ENCODE results near the gene UBE2C.
A peak's percentile ranks its signal among the peaks of the same experiment; 100 is the strongest.
"Not testable (repeated sequence)": the region's sequence is repeated elsewhere in the genome, so short reads cannot be mapped to it uniquely, and the experiment has no call there.

The UBE2C gene

DNA sequence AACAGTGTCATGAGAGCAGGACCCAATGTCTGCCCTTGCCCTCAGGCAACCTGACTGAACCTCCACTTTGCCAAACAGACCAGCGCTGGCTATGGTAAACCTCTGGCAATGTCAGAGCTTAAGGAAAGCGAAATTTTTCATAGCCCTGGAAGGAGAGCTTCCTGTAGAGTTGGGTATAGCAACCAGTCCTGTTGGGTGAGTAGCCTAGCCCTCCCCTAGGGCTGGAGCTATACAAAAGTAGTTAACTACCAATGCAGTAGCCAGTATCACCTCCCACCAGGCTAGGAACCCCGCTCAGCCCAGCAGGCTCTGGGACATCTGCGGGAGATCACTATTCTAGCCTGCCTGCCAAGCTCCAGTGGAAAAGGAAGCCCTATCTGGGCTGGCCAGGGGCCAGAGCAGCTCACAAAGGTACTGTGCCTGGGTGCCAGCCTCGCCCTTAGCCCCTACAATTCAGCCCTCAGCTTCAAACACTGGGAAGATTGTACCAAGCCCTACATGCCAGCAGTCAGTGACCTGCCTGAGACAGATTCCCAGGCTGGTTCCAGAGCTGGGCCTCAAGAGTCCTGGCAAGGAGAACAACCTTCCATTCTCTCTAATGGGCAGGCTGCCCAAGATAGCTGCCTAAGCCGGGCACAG lies 28.7 kb upstream of the UBE2C start:
- Mint-ChIP-seq H3K4me3 (no peak overlapping the region), H3K27ac (no peak overlapping the region), H3K27me3 (ENCODE audit: low read depth) (no peaks in the 10 kb centered on the region), H3K4me1 (ENCODE audit: low read depth) (peaks cover 14% of the 10 kb centered on the region), H3K36me3 (ENCODE audit: low read depth) (no peaks in the 10 kb centered on the region), H3K9me3 (no peaks in the 10 kb centered on the region)

DNA sequence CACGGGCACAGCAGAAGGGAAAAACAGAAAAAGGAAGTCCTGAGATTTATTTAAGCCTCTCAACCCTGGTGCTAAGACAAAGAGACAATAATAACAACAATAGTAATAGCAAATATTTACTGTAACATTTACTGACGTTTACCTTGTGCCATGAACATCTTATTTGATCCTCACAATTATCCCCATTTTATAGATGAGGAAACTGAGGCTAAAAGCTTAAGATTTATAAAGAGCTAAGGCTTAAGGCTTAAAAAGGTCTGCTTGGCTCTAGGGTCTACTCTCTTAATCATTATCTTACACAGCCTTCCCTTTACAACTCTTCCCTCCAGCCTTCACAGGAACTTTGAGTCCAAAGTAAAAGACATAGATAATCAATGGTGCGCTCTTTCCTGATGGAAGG lies 24.1 kb upstream of the UBE2C start:
- Mint-ChIP-seq H3K27ac (no peak overlapping the region), H3K9me3 (no peaks in the 10 kb centered on the region), H3K36me3 (ENCODE audit: low read depth) (peaks cover 5% of the 10 kb centered on the region), H3K27me3 (ENCODE audit: low read depth) (peaks cover 4% of the 10 kb centered on the region), H3K4me1 (ENCODE audit: low read depth) (peaks cover 11% of the 10 kb centered on the region), H3K4me3 (no peak overlapping the region)

DNA sequence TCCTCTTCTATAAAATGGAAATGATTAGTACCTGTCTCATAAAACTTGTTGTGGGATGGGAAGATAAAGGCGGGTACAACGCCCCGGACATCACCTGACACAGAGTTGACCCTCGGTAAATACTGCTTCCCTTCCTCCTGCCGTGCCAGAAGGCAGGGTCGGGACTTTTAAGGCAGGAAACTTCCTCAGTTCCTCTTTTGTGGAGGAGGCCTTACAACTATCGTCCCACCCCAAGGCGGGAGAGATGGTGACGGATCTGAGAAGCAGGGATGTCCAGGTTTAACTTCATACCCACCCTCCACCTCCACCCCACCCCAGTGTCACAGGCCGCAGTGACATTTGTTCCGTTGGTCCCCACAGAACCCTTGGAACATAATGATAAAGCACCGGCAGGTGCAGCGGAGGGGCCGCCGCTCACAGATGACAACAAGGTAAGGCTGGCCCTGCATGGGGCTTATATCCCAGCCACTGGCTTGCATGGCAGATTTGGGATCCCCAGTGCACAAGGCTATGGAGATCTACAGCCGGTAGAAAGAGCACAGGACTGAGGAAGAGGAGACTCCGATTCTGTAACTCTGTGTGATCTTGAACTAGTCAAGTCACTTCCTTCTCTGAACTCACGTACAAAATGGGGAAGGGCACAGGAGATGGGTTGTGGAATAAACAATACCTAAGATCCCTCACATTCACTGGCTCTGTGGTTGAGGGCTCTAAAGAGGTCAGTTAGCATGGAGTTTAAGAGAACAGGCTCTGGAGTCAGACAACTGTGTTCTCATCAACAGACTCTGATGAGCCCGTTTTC lies 19.9 kb upstream of the UBE2C start:
- H3K27ac Mint-ChIP-seq: peak overlapping the region; percentile 80
- H3K36me3 Mint-ChIP-seq (ENCODE audit: low read depth): peaks cover 18% of the 10 kb centered on the region
- no peaks in the 10 kb centered on the region for H3K9me3 Mint-ChIP-seq
- peaks cover 15% of the 10 kb centered on the region for H3K4me1 Mint-ChIP-seq (ENCODE audit: low read depth)
- H3K27me3 Mint-ChIP-seq (ENCODE audit: low read depth): peaks cover 4% of the 10 kb centered on the region
- H3K4me3 Mint-ChIP-seq: peak overlapping the region; percentile 88

DNA sequence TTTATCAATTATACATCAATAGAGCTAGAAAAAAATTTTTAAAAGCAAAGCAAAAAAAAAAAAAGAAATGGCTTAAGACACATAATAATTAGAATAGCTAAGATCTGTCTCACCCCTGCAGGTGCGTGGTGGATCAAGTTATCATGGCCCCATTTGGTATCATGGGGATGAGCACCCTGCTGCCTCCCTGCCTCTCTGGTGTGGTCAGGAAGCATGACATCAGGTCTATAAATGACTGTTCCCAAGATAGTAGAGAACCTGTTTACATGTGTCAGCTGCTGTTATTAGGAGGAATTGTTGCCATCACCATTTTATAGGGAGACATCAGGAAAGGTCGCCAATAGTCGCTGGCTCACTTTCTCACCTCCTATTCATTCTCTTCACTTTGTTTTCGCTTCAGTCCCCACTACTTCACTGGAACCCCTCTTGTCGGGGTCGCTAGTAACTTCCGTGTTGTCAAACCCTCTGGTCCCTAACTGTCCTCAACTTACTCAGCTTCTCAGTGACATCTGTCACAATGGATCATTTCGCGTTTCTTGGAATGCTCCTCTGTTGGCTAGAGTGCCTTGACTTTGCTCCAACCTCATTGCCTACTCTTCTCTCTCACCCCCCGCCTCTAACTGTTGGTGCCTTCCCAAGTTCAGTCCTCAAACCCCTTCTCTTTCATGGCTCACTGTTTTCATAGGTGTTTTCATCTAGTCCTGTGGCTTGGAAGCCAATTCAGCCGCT lies 15.9 kb upstream of the UBE2C start:
- peaks cover 19% of the 10 kb centered on the region for H3K36me3 Mint-ChIP-seq (ENCODE audit: low read depth)

DNA sequence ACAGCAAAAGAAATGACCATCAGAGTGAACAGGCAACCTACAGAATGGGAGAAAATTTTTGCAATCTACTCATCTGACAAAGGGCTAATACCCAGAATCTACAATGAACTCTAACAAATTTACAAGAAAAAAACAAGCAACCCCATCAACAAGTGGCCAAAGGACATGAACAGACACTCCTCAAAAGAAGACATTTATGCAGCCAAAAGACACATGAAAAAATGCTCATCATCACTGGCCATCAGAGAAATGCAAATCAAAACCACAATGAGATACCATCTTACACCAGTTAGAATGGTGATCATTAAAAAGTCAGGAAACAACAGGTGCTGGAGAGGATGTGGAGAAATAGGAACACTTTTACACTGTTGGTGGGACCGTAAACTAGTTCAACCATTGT lies 14.9 kb upstream of the UBE2C start:
- peaks cover 24% of the 10 kb centered on the region for H3K36me3 Mint-ChIP-seq (ENCODE audit: low read depth)
- H3K9me3 Mint-ChIP-seq; H3K27ac Mint-ChIP-seq; H3K4me3 Mint-ChIP-seq; H3K27me3 Mint-ChIP-seq (ENCODE audit: low read depth): not testable (repeated sequence)
- peaks cover 14% of the 10 kb centered on the region for H3K4me1 Mint-ChIP-seq (ENCODE audit: low read depth)

More for the DNA sequence above, 15.9 kb upstream of the UBE2C start:
- no peak overlapping the region for H3K4me3 Mint-ChIP-seq
- H3K27ac Mint-ChIP-seq: peak overlapping the region; percentile 21
- no peaks in the 10 kb centered on the region for H3K9me3 Mint-ChIP-seq
- peaks cover 18% of the 10 kb centered on the region for H3K4me1 Mint-ChIP-seq (ENCODE audit: low read depth)
- H3K27me3 Mint-ChIP-seq (ENCODE audit: low read depth): no peaks in the 10 kb centered on the region

DNA sequence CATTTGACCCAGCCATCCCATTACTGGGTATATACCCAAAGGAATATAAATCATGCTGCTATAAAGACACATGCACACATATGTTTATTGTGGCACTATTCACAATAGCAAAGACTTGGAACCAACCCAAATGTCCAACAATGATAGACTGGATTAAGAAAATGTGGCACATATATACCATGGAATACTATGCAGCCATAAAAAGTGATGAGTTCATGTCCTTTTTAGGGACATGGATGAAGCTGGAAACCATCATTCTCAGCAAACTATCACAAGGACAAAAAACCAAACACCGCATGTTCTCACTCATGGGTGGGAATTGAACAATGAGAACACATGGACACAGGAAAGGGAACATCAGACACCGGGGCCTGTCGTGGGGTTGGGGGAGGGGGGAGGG lies 14.5 kb upstream of the UBE2C start:
- not testable (repeated sequence) for H3K27me3 Mint-ChIP-seq (ENCODE audit: low read depth); H3K4me1 Mint-ChIP-seq (ENCODE audit: low read depth); H3K27ac Mint-ChIP-seq; H3K9me3 Mint-ChIP-seq; H3K4me3 Mint-ChIP-seq
- H3K36me3 Mint-ChIP-seq (ENCODE audit: low read depth): peaks cover 21% of the 10 kb centered on the region

DNA sequence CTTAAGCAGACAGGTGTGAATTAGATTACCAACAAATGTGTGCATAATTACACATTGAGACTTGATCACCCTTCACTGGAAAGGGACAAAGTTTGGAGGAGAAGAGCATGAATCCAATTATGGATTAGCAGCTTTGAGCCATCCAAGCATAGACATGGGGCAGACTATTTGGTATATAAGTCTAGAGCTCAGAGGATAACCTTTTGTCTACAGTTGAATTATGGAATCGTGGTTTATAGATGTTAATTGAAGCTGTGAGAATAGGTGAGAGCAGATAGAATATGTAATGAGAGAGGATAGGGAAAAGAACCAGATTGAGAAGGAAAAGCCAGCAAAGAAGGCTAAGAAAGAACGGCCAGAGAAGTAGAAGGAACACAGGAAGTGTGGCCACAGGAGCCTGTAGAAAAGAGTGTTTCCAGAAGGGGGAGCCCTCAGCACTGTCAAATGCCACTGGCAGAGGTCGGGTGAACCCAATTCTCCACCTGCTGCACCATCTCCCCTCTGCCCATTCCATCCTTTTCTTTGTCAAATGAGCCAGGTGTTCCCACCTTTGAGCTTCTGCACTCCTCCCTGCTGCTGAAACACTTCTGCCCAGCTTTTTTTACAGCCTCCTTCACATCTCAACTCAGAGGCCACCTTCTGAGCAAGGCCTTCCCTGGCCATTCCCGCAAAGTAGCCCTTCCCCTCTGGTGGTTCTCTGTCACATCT lies 13.4 kb upstream of the UBE2C start:
- no peaks in the 10 kb centered on the region for H3K9me3 Mint-ChIP-seq
- H3K36me3 Mint-ChIP-seq (ENCODE audit: low read depth): peaks cover 27% of the 10 kb centered on the region
- H3K27ac Mint-ChIP-seq: no peak overlapping the region
- no peak overlapping the region for H3K4me3 Mint-ChIP-seq
- H3K27me3 Mint-ChIP-seq (ENCODE audit: low read depth): no peaks in the 10 kb centered on the region
- H3K4me1 Mint-ChIP-seq (ENCODE audit: low read depth): peaks cover 9% of the 10 kb centered on the region

DNA sequence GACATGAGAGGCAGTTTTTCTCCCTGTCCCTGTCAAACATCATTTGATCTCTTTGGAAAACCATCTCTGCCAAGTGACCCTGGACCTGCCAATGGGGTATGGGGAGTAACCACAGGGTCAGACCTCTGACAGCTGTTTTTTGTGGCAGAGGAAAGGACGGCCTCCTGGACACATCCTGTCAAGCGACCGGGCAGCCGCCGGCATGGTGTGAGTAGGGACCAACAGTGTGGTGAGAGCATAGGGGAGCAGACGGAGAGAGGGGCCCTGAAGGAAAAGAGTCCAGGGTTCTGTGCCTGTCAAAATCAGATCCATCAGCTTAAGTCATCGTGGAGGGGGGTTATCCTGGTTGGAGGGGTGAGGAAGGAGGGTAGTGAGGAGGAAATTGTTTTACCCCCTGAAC lies 10.6 kb upstream of the UBE2C start:
- Mint-ChIP-seq H3K4me3 (no peak overlapping the region), H3K4me1 (ENCODE audit: low read depth) (peaks cover 5% of the 10 kb centered on the region), H3K36me3 (ENCODE audit: low read depth) (peaks cover 32% of the 10 kb centered on the region)

DNA sequence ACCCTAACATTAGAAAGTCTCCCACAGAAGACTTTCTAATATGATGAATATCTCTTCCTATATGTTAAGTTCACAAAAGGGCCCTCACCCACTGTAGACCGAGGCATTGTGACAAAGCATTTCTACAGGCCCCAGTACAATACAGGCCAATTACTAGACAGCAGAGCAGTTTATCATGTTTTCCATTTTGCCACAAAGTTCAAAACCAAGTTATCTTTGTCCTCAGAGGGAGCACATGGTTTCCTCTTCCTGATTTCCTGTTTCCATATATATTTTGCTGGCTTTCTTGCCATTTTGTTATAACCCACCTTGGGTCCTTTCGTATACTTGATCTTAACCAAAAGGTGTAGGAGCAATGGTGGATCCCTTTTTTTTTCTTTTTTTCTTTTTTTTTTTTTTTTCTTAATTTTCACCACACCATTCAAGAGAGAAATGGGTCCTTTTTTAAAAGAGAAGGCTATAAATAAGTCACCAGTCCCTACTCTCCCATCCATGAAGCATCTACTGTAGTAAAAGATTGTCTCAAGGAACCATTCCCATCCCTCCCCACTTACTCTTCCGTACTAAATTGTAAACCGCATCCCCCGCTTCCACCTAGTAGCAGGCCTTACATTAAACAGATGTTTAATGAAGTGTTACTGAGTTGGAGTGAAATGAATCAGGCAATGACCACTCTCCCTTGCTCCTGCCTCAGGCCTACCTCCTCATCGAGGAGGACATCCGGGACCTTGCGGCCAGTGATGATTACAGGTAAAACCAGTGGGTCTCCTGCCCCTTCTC lies 2.1 kb upstream of the UBE2C start:
- no peaks in the 10 kb centered on the region for H3K27me3 Mint-ChIP-seq (ENCODE audit: low read depth)
- H3K4me1 Mint-ChIP-seq (ENCODE audit: low read depth): peaks cover 21% of the 10 kb centered on the region
- H3K4me3 Mint-ChIP-seq: no peak overlapping the region
- H3K9me3 Mint-ChIP-seq: no peaks in the 10 kb centered on the region
- H3K36me3 Mint-ChIP-seq (ENCODE audit: low read depth): peaks cover 42% of the 10 kb centered on the region
- no peak overlapping the region for H3K27ac Mint-ChIP-seq

More for the DNA sequence above, 10.6 kb upstream of the UBE2C start:
- H3K27me3 Mint-ChIP-seq (ENCODE audit: low read depth): no peaks in the 10 kb centered on the region
- no peaks in the 10 kb centered on the region for H3K9me3 Mint-ChIP-seq
- no peak overlapping the region for H3K27ac Mint-ChIP-seq

DNA sequence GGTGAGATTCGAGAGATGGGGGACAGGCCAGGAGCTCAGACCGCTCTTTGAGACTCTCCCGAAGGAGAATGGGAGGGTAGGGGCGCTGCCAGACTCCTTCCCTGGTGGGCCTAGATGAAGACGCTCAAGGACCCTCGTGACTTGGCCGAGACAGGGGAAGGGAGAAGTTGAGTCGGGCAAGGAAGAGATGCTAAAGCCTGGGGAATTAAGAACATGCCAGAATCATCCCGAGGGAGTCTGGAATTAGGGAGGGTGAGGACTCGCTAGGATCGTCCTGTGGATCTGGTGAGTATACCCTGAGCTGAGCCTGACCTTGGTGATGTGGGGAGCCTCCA lies 529 bp downstream of the UBE2C start:
- H3K27ac Mint-ChIP-seq: peak overlapping the region; percentile 87
- H3K9me3 Mint-ChIP-seq: no peaks in the 10 kb centered on the region
- H3K4me1 Mint-ChIP-seq (ENCODE audit: low read depth): peaks cover 26% of the 10 kb centered on the region
- peak overlapping the region; percentile 96 for H3K4me3 Mint-ChIP-seq
- H3K27me3 Mint-ChIP-seq (ENCODE audit: low read depth): no peaks in the 10 kb centered on the region
- peaks cover 50% of the 10 kb centered on the region for H3K36me3 Mint-ChIP-seq (ENCODE audit: low read depth)

DNA sequence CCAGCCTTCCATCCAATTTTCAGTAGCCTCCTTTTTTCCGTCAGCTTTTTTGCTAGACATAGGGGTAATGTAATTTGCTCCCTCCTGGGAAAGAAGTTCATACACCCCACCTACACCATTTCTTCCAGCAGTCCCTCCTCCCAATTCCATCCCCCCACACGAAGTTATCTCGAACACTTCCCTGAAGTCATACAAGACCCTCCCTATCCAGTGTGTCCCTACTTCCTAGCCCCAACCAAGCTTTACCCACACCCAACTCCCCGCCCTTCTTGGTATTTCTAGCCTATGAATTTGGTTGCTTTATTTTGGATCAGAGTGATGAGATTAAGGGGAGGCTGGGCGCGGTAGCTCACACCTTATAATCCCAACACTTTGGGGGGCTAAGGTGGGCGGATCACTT lies 1.0 kb downstream of the UBE2C start:
- H3K27me3 Mint-ChIP-seq (ENCODE audit: low read depth): no peaks in the 10 kb centered on the region
- peaks cover 26% of the 10 kb centered on the region for H3K4me1 Mint-ChIP-seq (ENCODE audit: low read depth)
- peaks cover 49% of the 10 kb centered on the region for H3K36me3 Mint-ChIP-seq (ENCODE audit: low read depth)
- no peaks in the 10 kb centered on the region for H3K9me3 Mint-ChIP-seq
- peak overlapping the region; percentile 96 for H3K4me3 Mint-ChIP-seq
- peak overlapping the region; percentile 87 for H3K27ac Mint-ChIP-seq

DNA sequence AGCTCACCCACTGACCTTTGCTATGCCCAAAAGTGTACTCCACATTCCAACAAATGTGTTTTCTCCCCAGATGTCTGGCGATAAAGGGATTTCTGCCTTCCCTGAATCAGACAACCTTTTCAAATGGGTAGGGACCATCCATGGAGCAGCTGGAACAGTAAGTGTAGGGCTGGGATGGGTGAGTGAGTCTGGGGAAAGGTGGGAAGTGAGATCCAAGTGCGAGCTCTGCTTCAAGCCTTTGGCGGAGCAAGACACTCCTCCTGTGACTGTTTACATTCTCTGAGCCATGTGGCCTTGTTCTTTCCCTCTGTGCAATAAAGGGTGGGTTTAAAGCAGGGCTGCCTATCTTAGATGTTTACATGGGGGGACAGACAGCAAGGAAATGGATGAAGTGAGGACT lies 1.9 kb downstream of the UBE2C start:
- H3K27ac Mint-ChIP-seq: no peak overlapping the region
- peak overlapping the region; percentile 14 for H3K4me3 Mint-ChIP-seq
- no peaks in the 10 kb centered on the region for H3K9me3 Mint-ChIP-seq
- peaks cover 26% of the 10 kb centered on the region for H3K4me1 Mint-ChIP-seq (ENCODE audit: low read depth)
- H3K36me3 Mint-ChIP-seq (ENCODE audit: low read depth): peaks cover 47% of the 10 kb centered on the region
- H3K27me3 Mint-ChIP-seq (ENCODE audit: low read depth): no peaks in the 10 kb centered on the region

DNA sequence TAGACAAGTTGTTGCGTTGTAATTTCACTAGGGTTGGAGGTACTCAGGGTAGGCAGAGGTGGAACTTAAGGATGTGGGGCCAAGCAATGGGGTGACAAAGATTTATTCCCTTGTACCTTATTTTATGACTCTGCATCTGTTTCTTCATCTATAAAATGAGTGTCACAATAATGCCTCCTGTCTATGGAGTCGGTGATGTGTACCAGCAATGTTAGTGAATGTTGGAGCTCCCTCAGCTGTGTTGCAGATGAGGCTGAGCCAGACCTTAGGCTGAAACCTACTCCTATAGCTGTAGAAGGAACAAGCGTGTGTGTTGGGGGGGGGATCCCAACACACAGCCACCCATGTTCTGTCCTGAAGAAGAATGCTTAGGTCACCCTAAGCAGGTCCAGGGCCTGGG lies 4.5 kb downstream of the UBE2C start:
- Mint-ChIP-seq H3K36me3 (ENCODE audit: low read depth) (peaks cover 25% of the 10 kb centered on the region), H3K4me1 (ENCODE audit: low read depth) (peaks cover 22% of the 10 kb centered on the region), H3K27me3 (ENCODE audit: low read depth) (peaks cover 8% of the 10 kb centered on the region), H3K4me3 (no peak overlapping the region), H3K27ac (no peak overlapping the region), H3K9me3 (no peaks in the 10 kb centered on the region)

Data from T-helper 1 cell treated with Interleukin-12 subunit alpha and Interleukin-12 subunit beta and Interleukin-4 antibody, amounts not matched to agents 30 μg/mL and 1 μg/mL, for 36 hours (primary cell).